Measurements from ENCODE around the gene MYO1D. TPM values are rescaled to one million over a fixed set of nuclear protein-coding genes. Genes with fewer than 3 reads are reported as not detected.

The MYO1D gene
- total RNA-seq, 1 donor from 2014 or later, result 11.9 TPM

DNA sequence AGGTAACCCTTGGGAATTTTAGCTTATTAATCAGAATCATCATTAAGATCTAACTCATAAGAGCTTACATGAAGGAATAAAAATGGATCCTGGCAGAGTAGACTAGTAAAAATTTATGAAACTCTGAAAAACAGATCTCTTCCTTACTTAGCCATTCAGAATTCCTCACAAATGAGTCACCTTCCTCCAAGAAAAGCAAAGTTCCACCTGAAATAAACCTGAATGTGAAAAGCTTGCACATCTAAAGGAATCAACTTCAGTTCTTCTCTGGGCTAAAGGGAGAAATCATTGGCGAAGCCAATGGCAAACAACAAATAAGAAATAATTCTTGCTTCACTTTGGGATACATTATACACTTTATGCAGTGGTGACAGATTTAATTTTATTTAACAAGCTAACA is 22.7 kb downstream of the MYO1D start:
- TF ChIP-seq, protein P1, sequence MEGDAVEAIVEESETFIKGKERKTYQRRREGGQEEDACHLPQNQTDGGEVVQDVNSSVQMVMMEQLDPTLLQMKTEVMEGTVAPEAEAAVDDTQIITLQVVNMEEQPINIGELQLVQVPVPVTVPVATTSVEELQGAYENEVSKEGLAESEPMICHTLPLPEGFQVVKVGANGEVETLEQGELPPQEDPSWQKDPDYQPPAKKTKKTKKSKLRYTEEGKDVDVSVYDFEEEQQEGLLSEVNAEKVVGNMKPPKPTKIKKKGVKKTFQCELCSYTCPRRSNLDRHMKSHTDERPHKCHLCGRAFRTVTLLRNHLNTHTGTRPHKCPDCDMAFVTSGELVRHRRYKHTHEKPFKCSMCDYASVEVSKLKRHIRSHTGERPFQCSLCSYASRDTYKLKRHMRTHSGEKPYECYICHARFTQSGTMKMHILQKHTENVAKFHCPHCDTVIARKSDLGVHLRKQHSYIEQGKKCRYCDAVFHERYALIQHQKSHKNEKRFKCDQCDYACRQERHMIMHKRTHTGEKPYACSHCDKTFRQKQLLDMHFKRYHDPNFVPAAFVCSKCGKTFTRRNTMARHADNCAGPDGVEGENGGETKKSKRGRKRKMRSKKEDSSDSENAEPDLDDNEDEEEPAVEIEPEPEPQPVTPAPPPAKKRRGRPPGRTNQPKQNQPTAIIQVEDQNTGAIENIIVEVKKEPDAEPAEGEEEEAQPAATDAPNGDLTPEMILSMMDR (conservative IDR thresholded peaks at IDR 0.05), result no peak
- H3K27me3 Mint-ChIP-seq (ENCODE audit: low read depth), result peaks cover 7% of the 10 kb centered on the region
- no peaks in the 10 kb centered on the region for H3K9me3 Mint-ChIP-seq
- H3K4me3 Mint-ChIP-seq, result no peak overlapping the region
- DNase-seq (ENCODE audit: low read depth, low spot score), result no peak
- no peaks in the 10 kb centered on the region for H3K4me1 Mint-ChIP-seq
- H3K36me3 Mint-ChIP-seq (ENCODE audit: low read depth), result no peaks in the 10 kb centered on the region
- no peak overlapping the region for H3K27ac Mint-ChIP-seq (ENCODE audit: unreplicated experiment)

DNA sequence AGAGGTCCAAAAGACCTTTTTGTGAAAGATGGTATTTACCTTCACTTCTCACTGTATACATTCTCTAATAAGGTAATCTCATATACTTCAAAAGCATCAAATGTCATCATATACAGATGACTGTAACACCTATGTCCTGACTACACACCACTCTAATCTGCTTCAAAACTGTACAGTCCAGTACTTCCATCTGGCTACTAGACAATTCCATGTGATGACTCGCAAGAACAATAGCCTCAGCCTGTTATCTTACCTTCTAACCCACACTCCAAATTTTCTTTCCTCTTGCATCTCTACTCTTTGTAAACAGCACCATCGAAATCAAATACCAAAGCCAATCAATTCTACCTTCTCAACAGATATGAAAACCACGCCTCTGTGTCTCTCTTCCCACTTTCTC is 24.1 kb downstream of the MYO1D start:
- H3K27me3 Mint-ChIP-seq (ENCODE audit: low read depth), result peaks cover 7% of the 10 kb centered on the region
- H3K4me3 Mint-ChIP-seq, result no peak overlapping the region
- no peak for DNase-seq (ENCODE audit: low read depth, low spot score)
- H3K9me3 Mint-ChIP-seq, result no peaks in the 10 kb centered on the region
- no peaks in the 10 kb centered on the region for H3K36me3 Mint-ChIP-seq (ENCODE audit: low read depth)
- no peak overlapping the region for H3K27ac Mint-ChIP-seq (ENCODE audit: unreplicated experiment)
- H3K4me1 Mint-ChIP-seq, result no peaks in the 10 kb centered on the region
- TF ChIP-seq, protein P1 (conservative IDR thresholded peaks at IDR 0.05), result no peak

GRCh38 chr17:32849879-32850278 is 27.0 kb downstream of the MYO1D start:
- TF ChIP-seq, protein P1 (conservative IDR thresholded peaks at IDR 0.05), result no peak
- DNase-seq (ENCODE audit: low read depth, low spot score), result no peak
- Mint-ChIP-seq H3K4me1 (no peaks in the 10 kb centered on the region), H3K4me3 (no peak overlapping the region), H3K36me3 (ENCODE audit: low read depth) (no peaks in the 10 kb centered on the region), H3K27me3 (ENCODE audit: low read depth) (peaks cover 7% of the 10 kb centered on the region), H3K9me3 (no peaks in the 10 kb centered on the region), H3K27ac (ENCODE audit: unreplicated experiment) (no peak overlapping the region)

DNA sequence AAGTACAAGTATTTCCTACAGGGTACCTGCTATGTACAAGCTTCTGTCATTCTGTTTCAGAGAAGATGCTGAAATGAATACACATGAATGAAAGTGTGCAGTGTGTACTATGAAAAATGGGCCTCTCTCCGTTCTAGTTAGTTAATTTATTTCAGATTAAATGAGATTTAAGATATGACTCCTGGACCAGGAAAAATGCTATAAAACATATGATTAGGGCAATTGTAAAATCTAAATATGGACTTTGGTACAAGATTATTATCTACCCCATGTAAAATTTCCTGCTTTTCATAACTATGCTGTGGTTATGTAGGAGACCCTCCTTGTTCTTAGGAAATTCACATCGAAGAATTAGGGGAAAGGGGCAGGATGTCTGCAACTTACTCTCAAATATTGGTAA is 28.9 kb downstream of the MYO1D start:
- Mint-ChIP-seq H3K4me1 (no peaks in the 10 kb centered on the region), H3K4me3 (no peak overlapping the region), H3K36me3 (ENCODE audit: low read depth) (no peaks in the 10 kb centered on the region), H3K27ac (ENCODE audit: unreplicated experiment) (no peak overlapping the region), H3K27me3 (ENCODE audit: low read depth) (peaks cover 7% of the 10 kb centered on the region), H3K9me3 (no peaks in the 10 kb centered on the region)
- TF ChIP-seq, protein P1 (conservative IDR thresholded peaks at IDR 0.05), result no peak
- no peak for DNase-seq (ENCODE audit: low read depth, low spot score)

- TF ChIP-seq, protein P1 (conservative IDR thresholded peaks at IDR 0.05), result no peak
- H3K27ac Mint-ChIP-seq (ENCODE audit: unreplicated experiment), result no peak overlapping the region
- DNase-seq (ENCODE audit: low read depth, low spot score), result no peak
- H3K36me3 Mint-ChIP-seq (ENCODE audit: low read depth), result no peaks in the 10 kb centered on the region
- H3K27me3 Mint-ChIP-seq (ENCODE audit: low read depth), result peaks cover 4% of the 10 kb centered on the region
- no peak overlapping the region for H3K4me3 Mint-ChIP-seq
- no peaks in the 10 kb centered on the region for H3K9me3 Mint-ChIP-seq
- H3K4me1 Mint-ChIP-seq, result no peaks in the 10 kb centered on the region
Measured at GRCh38 chr17:32846143-32846542, 30.8 kb downstream of the MYO1D start.

DNA sequence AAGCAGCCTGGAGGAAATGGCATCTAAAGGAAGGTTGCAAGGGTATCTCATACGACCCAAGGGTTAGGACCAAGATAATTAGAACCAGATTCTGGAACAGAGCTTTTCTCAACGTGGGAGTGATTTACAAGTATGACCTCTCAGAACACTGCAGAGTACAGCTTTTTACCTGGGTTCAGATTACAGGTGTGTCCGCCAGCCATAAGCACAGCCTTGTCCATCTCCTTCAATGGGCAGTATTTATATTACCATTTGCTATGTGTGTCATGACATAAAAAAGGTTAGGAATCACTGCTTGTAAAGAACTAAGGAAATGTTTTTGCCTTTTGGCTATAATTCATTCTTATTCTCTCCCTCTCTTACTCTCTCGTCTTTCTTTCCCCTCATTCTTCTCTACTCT is 36.7 kb downstream of the MYO1D start:
- Mint-ChIP-seq H3K27me3 (ENCODE audit: low read depth) (no peaks in the 10 kb centered on the region), H3K4me1 (no peaks in the 10 kb centered on the region), H3K27ac (ENCODE audit: unreplicated experiment) (no peak overlapping the region), H3K4me3 (no peak overlapping the region), H3K9me3 (peaks cover under 1% of the 10 kb centered on the region), H3K36me3 (ENCODE audit: low read depth) (no peaks in the 10 kb centered on the region)
- TF ChIP-seq, protein P1 (conservative IDR thresholded peaks at IDR 0.05), result no peak
- no peak for DNase-seq (ENCODE audit: low read depth, low spot score)
